ENCODE data around the gene SPN.
"Not testable (repeated sequence)": the region's sequence is repeated elsewhere in the genome, so short reads cannot be mapped to it uniquely, and the experiment has no call there.

The SPN gene

GRCh38 chr16:29629318-29629717, 33.7 kb upstream of the SPN start:
- not testable (repeated sequence) for H3F3A ChIP-seq (ENCODE audit: insufficient read depth, low read length); H4K20me1 ChIP-seq (ENCODE audit: insufficient read depth, low read length); H3K36me3 ChIP-seq (ENCODE audit: insufficient read depth, low read length); H3K9me2 ChIP-seq (ENCODE audit: low read depth, low read length); H3K4me2 ChIP-seq (ENCODE audit: low read length); H3K27me3 ChIP-seq (ENCODE audit: insufficient read depth, low read length); H3K9ac ChIP-seq (ENCODE audit: low read length); H3K9me3 ChIP-seq (ENCODE audit: low read length); H3K27ac ChIP-seq (ENCODE audit: low read depth, low read length, poor library complexity, severe bottlenecking); H3K4me3 ChIP-seq (ENCODE audit: low read depth, low read length, poor library complexity, severe bottlenecking); H3K79me2 ChIP-seq (ENCODE audit: insufficient read depth, low read length); H2AFZ ChIP-seq (ENCODE audit: low read length)
- H3K4me1 ChIP-seq (ENCODE audit: insufficient read depth, low read length, severe bottlenecking): peaks cover 11% of the 10 kb centered on the region

GRCh38 chr16:29631658-29632057, 31.4 kb upstream of the SPN start:
- not testable (repeated sequence) for H3K27ac ChIP-seq (ENCODE audit: low read depth, low read length, poor library complexity, severe bottlenecking); H3K9me3 ChIP-seq (ENCODE audit: low read length); H2AFZ ChIP-seq (ENCODE audit: low read length); H3K4me3 ChIP-seq (ENCODE audit: low read depth, low read length, poor library complexity, severe bottlenecking); H4K20me1 ChIP-seq (ENCODE audit: insufficient read depth, low read length); H3F3A ChIP-seq (ENCODE audit: insufficient read depth, low read length); H3K36me3 ChIP-seq (ENCODE audit: insufficient read depth, low read length); H3K4me2 ChIP-seq (ENCODE audit: low read length); H3K27me3 ChIP-seq (ENCODE audit: insufficient read depth, low read length); H3K79me2 ChIP-seq (ENCODE audit: insufficient read depth, low read length); H3K9me2 ChIP-seq (ENCODE audit: low read depth, low read length); H3K9ac ChIP-seq (ENCODE audit: low read length)
- peaks cover 11% of the 10 kb centered on the region for H3K4me1 ChIP-seq (ENCODE audit: insufficient read depth, low read length, severe bottlenecking)

GRCh38 chr16:29635902-29636301, 27.1 kb upstream of the SPN start:
- H3K4me2 ChIP-seq (ENCODE audit: low read length); H3K9ac ChIP-seq (ENCODE audit: low read length); H3K27me3 ChIP-seq (ENCODE audit: insufficient read depth, low read length); H2AFZ ChIP-seq (ENCODE audit: low read length); H3K9me2 ChIP-seq (ENCODE audit: low read depth, low read length); H3K4me1 ChIP-seq (ENCODE audit: insufficient read depth, low read length, severe bottlenecking); H4K20me1 ChIP-seq (ENCODE audit: insufficient read depth, low read length); H3K4me3 ChIP-seq (ENCODE audit: low read depth, low read length, poor library complexity, severe bottlenecking); H3K9me3 ChIP-seq (ENCODE audit: low read length); H3K36me3 ChIP-seq (ENCODE audit: insufficient read depth, low read length); H3K79me2 ChIP-seq (ENCODE audit: insufficient read depth, low read length); H3F3A ChIP-seq (ENCODE audit: insufficient read depth, low read length); H3K27ac ChIP-seq (ENCODE audit: low read depth, low read length, poor library complexity, severe bottlenecking): not testable (repeated sequence)

GRCh38 chr16:29636368-29636767, 26.7 kb upstream of the SPN start:
- H3K79me2 ChIP-seq (ENCODE audit: insufficient read depth, low read length); H3K9ac ChIP-seq (ENCODE audit: low read length); H3K27me3 ChIP-seq (ENCODE audit: insufficient read depth, low read length); H3K4me1 ChIP-seq (ENCODE audit: insufficient read depth, low read length, severe bottlenecking); H3K9me3 ChIP-seq (ENCODE audit: low read length); H3K4me3 ChIP-seq (ENCODE audit: low read depth, low read length, poor library complexity, severe bottlenecking); H4K20me1 ChIP-seq (ENCODE audit: insufficient read depth, low read length); H3K36me3 ChIP-seq (ENCODE audit: insufficient read depth, low read length); H3F3A ChIP-seq (ENCODE audit: insufficient read depth, low read length); H3K4me2 ChIP-seq (ENCODE audit: low read length); H3K27ac ChIP-seq (ENCODE audit: low read depth, low read length, poor library complexity, severe bottlenecking); H3K9me2 ChIP-seq (ENCODE audit: low read depth, low read length); H2AFZ ChIP-seq (ENCODE audit: low read length): not testable (repeated sequence)

- H3K27ac ChIP-seq (ENCODE audit: low read depth, low read length, poor library complexity, severe bottlenecking); H3K36me3 ChIP-seq (ENCODE audit: insufficient read depth, low read length); H3K9me2 ChIP-seq (ENCODE audit: low read depth, low read length); H3K4me2 ChIP-seq (ENCODE audit: low read length); H3K9me3 ChIP-seq (ENCODE audit: low read length); H3K27me3 ChIP-seq (ENCODE audit: insufficient read depth, low read length); H3K79me2 ChIP-seq (ENCODE audit: insufficient read depth, low read length); H3K4me1 ChIP-seq (ENCODE audit: insufficient read depth, low read length, severe bottlenecking); H4K20me1 ChIP-seq (ENCODE audit: insufficient read depth, low read length); H2AFZ ChIP-seq (ENCODE audit: low read length); H3K9ac ChIP-seq (ENCODE audit: low read length); H3K4me3 ChIP-seq (ENCODE audit: low read depth, low read length, poor library complexity, severe bottlenecking); H3F3A ChIP-seq (ENCODE audit: insufficient read depth, low read length): not testable (repeated sequence)
Observed at GRCh38 chr16:29638751-29639150, 24.3 kb upstream of the SPN start.

GRCh38 chr16:29641561-29641960, 21.5 kb upstream of the SPN start:
- no peak overlapping the region for H3K9ac ChIP-seq (ENCODE audit: low read length)
- no peak overlapping the region for H3K4me2 ChIP-seq (ENCODE audit: low read length)
- TF ChIP-seq CTCF (IDR thresholded peaks at IDR 0.05; ENCODE audit: low read length) (peak; percentile 54; the same call in 1 of the 2 replicates), EZH2 (IDR thresholded peaks at IDR 0.05; ENCODE audit: borderline replicate concordance, low read length) (no peak)

More at GRCh38 chr16:29641561-29641960, 21.5 kb upstream of the SPN start:
- Histone ChIP-seq H3F3A (ENCODE audit: insufficient read depth, low read length) (no peaks in the 10 kb centered on the region), H3K27ac (ENCODE audit: low read depth, low read length, poor library complexity, severe bottlenecking) (no peak overlapping the region), H3K27me3 (ENCODE audit: insufficient read depth, low read length) (no peaks in the 10 kb centered on the region), H3K9me3 (ENCODE audit: low read length) (no peaks in the 10 kb centered on the region), H4K20me1 (ENCODE audit: insufficient read depth, low read length) (no peaks in the 10 kb centered on the region), H3K4me1 (ENCODE audit: insufficient read depth, low read length, severe bottlenecking) (peaks cover 22% of the 10 kb centered on the region), H3K4me3 (ENCODE audit: low read depth, low read length, poor library complexity, severe bottlenecking) (no peak overlapping the region), H3K36me3 (ENCODE audit: insufficient read depth, low read length) (no peaks in the 10 kb centered on the region), H3K9me2 (ENCODE audit: low read depth, low read length) (no peaks in the 10 kb centered on the region), H2AFZ (ENCODE audit: low read length) (no peak overlapping the region), H3K79me2 (ENCODE audit: insufficient read depth, low read length) (no peaks in the 10 kb centered on the region)

All from OCI-LY1 (cell line).